Measurements from ENCODE around the gene TCAP.

GRCh38 chr17:39643271-39643670 lies 21.9 kb upstream of the TCAP start:
- TF ChIP-seq CTCF (IDR thresholded peaks at IDR 0.05) (no peak), RAD21 (IDR thresholded peaks at IDR 0.05; ENCODE audit: low read length) (no peak), MAX (IDR thresholded peaks at IDR 0.05; ENCODE audit: low read depth) (no peak), YY1 (IDR thresholded peaks at IDR 0.05; ENCODE audit: low read depth) (no peak), USF2 (IDR thresholded peaks at IDR 0.05; ENCODE audit: borderline replicate concordance, low read depth, low read length) (no peak), TAF1 (IDR thresholded peaks at IDR 0.05; ENCODE audit: borderline replicate concordance, low read depth, low read length) (no peak), FOXM1 (IDR thresholded peaks at IDR 0.05; ENCODE audit: low read depth) (no peak), POLR2AphosphoS5 (IDR thresholded peaks at IDR 0.05; ENCODE audit: low read depth, low read length) (no peak), EP300 (IDR thresholded peaks at IDR 0.05; ENCODE audit: borderline replicate concordance in 1 of 2, low read depth in 1 of 2, low read length in 1 of 2) (no peak), JUND (IDR thresholded peaks at IDR 0.05) (no peak; the same call in 1 of the 2 replicates), IRF3 (IDR thresholded peaks at IDR 0.05; ENCODE audit: low read depth, low read length) (no peak)

Measured in SK-N-SH (cell line).